GM18873 (cell line): ENCODE results near the gene ATN1.

Experiments used
- ATAC-seq: cut with Tn5 transposase; IDR thresholded peaks from one replicate; pipeline ENCODE4 v1.9.1; 2021; ENCODE audit warnings: mild to moderate bottlenecking, moderate library complexity, moderate number of reproducible peaks; ENCODE audit not compliant: unreplicated experiment, low FRiP score

Gene ATN1

DNA sequence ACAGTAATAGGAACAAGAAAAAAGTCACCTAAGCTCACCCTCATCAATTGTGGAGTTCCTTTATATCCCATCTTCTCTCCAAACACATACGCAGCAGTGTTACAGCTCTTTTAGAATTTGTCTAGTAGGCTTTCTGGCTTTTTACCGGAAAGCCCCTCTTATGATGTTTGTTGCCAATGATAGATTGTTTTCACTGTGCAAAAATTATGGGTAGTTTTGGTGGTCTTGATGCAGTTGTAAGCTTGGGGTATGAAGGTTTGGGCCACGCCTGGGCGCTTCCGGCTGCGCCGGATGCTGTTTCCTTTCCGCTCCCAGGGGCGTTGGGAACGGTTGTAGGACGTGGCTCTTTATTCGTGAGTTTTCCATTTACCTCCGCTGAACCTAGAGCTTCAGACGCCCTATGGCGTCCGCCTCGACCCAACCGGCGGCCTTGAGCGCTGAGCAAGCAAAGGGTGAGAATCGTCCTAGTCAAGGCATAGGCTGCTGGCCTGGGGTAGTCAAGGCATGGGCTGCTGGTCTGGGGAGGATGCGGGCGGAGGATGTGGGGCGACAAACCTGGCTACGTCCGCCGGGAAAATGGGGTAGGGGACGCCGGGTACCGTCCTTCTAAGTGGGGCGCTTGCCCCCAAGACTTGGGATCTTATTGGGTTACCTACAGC lies 16.1 kb downstream of the ATN1 start, which contains the start of the genes C12orf57 and RNU7-1:
C12orf57 (plus strand) TSS at position 301 of the 659 bp plus-strand sequence; CDS start at position 401, 100 bp downstream.
RNU7-1 (plus strand) TSS at position 95 of the 659 bp plus-strand sequence.
- ATAC-seq = peak; percentile 32

DNA sequence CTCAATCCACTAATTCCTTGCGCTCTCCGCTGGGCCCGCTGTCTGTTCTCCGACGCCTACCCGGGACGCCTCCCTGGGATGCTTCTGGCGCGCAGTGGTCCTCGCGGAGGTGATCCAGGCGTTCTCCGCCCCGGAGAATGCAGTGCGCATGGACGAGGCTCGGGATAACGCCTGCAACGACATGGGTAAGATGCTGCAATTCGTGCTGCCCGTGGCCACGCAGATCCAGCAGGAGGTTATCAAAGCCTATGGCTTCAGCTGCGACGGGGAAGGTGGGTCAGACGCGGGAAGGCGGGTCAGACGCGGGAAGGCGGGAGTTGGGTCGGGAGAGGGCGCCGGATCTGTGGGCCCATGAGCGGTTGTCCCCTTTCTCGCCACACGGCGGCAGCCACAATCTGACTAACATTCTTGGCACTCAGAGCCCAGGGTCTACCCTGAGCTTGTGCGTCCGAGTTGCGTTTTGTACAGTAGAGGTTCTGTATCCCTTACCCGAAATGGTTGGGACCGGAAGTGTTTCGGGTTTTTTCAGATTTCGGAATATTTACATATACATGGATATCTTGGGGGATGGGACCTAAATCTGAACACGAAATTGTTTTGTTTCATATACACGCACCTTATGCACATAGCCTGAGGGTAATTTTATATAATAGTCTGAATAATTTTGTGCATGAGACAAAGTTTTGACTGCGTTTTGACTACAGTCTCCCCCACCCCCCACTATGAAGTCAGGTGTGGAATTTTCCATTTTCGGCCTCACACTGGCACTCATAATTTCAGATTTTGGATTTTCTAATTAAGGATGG lies 16.8 kb downstream of the ATN1 start:
- peak; percentile 25 for ATAC-seq

DNA sequence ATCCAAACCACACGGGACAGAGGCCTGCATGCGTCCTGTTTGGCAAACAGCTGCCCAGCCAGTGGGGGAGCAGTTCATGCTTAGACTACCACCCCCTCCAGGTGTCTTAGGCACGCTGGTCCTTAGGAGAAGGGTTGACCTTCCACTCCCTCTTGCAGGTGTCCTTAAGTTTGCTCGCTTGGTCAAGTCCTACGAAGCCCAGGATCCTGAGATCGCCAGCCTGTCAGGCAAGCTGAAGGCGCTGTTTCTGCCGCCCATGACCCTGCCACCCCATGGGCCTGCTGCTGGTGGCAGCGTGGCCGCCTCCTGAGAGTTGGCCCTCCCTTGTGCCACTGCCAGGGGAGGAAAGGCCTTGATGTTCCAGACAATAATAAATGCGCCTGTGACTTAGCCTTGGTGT lies 17.9 kb downstream of the ATN1 start:
- ATAC-seq = no peak

DNA sequence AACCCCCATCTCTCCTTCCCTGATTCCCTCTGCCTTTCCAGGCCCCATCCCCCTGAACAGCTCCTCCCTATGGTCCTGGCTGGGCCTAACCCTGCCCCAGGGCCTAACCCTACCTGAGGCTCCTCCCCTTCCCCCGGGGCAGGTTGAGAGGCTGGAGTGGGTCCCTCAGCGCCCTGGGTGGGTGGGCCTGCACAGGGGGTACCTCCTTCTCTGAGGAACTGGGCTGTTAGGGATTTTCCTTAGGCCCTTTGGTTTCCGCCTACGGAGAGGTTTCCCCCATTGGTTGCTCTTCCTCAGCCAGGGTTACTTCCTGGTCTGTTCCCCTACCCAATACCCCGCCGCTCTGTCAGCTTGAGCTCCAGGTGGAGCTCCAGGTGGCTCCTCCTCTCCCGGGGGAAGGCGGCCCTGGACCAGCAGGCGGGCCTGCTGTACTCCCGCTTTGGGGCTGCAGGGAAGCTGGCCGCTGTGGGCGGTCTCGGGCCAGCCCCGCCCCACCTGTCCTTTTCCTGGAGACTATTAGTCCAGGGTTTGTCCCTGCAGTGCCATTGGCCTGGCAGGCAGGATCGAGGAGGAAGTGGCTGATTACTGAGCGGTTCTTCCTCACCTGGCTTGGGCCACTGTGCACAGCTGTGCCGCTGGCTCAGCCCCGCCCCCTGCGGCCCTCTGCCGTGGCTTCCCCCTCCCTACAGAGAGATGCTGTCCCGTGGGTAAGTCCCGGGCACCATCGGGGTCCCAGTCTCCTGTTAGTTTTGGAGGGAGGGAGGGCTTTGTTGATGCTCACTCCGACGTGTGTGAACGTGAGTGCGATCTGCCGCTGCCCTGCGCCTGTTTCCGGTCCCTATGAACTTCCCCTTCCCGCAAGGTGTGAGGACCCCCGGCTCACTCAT lies 18.5 kb downstream of the ATN1 start:
- ATAC-seq = no peak

DNA sequence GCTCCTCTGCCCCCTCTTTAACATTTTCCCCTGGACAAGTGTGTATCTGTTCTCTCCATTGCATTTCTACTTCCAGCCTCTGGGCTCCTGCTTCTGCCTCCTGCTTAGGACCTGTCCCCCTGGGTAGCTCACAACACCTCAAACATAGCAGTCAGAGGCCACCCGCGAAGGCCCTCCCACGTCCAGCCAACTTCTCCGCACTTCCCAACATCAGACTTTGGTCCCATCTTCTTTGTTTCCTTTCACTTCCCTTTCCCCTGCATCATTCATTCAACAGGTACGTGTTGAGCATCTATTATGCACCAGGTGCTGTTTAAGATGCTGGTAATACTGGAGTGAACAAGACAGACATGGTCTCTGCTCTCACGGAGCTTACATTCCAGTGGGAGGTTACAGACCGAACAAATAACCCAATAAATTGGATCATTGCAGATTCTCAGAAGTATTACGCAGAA lies 19.2 kb downstream of the ATN1 start:
- ATAC-seq = no peak

DNA sequence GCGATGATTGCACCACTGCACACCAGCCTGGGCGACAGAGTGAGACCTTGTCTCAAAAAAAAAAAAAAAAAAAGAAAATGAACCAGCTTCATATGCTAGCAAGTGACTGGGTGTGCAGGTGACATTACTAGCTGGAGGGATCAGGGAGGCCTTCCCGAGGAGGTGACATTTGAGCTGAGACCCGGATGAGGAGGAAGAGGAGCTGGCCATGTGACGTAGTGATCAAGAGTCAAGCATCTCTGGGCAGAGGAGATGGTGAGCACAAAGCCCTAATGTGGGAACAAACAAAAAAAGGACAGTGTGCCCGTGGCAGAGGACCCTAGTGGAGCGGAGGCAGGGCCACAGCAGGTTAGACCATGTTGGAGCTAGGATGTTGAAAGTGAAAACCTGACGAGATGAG lies 19.9 kb downstream of the ATN1 start:
- ATAC-seq = no peak

DNA sequence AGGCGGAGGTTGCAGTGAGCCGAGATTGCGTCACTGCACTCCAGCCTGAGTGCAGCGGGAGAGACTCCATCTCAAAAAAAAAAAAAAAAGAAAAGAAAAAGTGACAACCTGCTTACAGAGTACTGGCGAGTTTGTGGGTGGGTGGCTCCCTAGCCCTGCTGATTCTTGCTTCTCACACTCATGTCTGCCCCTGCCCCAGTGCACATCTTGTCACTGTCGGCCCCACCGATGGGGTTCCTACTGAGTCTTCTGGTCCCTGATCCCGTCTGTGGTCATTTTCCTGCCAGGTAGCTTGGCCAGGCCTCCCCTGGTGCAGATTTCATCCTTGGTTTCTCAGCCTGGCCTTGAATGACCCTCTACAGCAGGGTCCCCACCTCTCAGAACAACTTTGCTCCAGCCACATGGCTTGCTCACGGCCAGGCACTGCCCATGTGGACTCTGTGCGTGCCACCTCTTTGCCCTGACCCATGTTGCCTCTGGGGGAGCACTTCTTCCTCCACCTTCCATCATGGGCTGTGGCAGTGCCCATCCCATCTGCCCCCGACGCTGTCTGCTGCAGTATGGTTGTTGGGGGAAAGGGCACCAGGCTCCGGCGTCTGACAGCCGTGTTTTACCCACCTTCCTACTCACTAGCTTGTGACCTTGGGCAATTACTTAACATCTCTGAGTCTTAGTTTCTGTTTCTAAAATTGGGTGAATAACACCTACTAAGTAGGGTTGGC lies 21.3 kb downstream of the ATN1 start:
- no peak for ATAC-seq

DNA sequence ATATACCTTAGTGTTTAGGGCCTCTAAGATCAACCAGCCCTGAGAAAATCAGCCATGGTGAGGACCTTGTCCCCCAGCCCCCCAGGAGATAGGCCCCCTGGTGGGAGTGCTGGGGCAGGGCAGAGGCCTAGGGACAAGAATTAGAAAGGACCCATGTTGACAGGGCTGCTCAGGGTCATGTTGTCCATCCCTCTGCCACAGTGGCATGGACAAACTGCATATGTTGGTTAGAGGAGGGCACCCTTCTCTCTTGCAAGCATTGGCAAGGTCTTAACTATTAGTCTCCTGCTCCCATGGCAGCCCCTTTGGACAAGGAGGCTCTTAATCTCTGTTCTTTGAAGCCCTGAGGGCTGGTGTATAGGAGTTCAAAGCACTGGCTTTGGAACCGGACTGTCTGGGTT lies 22.6 kb downstream of the ATN1 start:
- no peak for ATAC-seq

DNA sequence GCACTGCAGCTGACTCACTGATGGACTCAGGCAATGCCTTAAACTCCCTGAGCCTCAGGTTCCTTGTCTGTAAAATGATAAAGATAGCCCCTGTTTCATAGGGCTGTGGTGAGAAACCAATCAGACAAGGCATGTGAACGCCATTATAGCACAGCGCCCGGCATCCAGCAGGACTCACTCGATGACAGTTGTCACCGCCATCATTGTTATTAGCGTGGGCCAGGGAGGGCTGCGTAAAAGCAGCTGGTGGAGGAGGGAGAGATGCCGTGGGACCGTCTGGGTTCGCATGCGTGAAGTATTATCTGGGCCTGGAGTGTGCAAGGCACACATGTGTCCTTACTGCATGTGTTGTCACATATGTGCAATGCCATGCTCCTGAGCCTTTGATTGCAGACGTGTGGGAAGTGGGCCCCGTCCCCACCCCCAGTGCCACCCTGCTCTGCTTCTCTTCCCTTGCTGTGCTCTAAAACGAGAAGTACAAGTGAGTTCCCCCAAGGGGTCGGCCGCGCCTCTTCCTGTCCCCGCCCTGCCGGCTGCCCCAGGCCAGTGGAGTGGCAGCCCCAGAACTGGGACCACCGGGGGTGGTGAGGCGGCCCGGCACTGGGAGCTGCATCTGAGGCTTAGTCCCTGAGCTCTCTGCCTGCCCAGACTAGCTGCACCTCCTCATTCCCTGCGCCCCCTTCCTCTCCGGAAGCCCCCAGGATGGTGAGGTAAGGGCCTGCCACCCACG lies 23.2 kb downstream of the ATN1 start, which contains the start of gene PTPN6:
PTPN6 (plus strand) TSS at position 546 of the 730 bp plus-strand sequence; CDS start at position 703, 157 bp downstream.
- no peak for ATAC-seq

DNA sequence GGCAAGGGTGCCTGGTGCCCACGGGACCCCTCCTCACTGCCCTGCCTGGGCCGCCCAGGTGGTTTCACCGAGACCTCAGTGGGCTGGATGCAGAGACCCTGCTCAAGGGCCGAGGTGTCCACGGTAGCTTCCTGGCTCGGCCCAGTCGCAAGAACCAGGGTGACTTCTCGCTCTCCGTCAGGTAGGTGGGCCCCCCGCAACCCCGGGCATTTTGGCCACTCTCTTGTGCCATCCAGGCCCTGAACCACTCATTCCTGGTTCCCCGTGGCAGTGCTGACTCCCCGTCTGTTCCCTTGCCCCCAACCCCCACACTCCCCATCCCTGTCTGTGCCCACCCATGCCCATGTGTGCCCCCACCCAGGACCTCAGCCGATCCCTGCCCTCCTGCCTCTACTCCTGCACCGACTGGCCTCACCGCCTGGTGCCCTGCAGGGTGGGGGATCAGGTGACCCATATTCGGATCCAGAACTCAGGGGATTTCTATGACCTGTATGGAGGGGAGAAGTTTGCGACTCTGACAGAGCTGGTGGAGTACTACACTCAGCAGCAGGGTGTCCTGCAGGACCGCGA lies 23.9 kb downstream of the ATN1 start:
- no peak for ATAC-seq

DNA sequence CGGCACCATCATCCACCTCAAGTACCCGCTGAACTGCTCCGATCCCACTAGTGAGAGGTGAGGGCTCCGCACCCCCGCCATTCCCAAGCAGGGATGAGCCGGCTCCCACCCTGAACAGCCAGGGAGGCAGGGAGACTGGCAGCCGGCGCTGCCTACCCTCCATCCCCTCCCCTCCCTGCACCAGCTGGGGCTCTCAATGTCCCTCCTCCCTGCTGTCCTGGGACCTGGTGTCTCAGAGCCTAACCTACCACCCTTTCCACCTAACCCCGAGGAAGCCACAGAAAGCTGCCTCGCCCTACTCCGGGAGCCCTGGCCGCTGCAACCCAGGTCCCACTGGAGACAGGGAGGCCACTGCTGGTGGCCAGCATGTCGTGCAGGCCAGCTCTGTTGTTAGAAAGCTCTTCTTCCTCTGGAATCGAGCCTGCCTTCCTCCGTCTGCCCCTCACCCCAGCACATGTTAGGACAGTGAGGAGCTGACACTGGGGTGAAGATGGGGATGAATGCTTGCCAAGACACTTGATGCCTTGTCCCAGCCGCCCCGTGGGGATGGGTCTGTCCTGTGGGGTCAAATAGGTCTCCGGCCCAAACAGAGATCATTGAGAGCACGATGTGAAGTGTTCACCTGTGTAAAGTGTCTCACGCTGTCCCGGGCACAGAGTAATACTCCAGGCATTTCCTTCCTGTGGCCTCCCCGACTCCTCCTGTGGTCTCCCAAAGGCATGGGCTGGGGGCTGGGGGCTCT lies 24.5 kb downstream of the ATN1 start:
- no peak for ATAC-seq

DNA sequence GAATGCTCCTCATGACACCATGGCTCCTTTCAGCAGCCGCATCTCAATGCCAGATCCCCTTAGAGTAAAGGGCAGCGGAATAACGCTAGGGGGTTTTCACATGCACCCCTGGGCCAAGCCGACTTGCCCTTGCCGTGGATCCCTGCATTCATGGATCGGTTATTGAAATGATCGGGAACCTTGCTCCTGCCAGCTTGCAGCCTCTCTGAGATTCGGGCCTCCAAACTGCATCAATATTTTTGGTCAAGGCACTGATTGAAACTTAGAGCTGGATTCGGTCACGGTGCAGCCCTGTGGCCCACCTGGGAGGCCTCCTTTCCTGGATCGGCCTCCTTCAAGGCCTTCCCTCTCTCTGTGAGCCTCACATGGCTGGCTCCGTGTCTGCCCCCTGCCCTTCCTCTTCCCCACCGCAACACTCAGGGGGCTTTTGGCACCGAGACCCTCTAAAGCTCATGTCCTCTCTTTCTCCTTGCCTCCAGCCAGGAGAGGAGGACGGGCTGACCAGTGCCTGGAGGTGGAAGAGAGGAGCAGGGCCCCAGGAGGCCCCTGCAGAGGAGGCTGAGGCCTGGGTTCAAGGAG lies 25.2 kb downstream of the ATN1 start:
- ATAC-seq = no peak

DNA sequence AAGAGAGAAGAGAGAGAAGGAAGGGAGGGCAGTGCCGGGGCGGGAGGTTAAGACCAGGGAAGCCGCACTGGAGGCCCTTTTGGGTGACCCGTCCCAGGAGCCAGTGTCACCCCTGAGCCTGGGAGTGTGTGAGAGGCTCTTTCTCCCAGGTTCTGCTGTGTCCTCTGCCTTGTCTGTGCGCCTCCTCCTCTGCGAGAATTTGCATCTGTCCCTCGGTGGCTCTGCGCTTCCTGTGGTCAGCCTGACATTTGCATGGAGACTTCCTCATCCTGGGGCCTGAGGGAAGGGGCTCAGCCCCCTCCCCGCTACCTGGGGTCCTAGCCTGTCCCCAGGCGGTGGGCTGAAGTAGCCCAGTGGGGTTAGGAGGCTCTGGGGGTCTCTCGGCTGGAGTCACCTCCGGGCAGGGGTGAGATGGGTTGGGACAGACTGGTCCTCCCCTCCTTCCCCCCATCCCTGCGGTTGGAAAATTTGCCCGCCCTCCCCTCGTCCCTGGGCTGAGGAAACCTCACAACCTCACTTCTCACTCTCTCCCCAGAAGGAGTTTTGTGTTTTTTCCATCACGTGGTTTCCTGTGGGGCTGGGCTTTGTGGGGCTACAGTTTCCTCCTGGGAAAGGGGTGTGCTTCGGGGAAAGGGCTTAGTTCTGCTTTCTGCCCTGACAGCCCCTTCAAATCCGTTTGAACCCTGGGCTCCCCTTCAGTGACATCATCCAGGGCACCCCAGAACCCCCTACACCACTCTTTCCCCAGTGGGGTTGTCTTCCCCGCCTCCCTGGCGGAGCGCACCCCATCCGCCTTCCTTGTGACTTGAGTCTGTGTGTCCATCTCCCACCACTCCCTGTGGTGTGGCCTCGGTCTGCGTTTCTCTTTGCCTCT lies 25.9 kb downstream of the ATN1 start:
- peak; percentile 40 for ATAC-seq

DNA sequence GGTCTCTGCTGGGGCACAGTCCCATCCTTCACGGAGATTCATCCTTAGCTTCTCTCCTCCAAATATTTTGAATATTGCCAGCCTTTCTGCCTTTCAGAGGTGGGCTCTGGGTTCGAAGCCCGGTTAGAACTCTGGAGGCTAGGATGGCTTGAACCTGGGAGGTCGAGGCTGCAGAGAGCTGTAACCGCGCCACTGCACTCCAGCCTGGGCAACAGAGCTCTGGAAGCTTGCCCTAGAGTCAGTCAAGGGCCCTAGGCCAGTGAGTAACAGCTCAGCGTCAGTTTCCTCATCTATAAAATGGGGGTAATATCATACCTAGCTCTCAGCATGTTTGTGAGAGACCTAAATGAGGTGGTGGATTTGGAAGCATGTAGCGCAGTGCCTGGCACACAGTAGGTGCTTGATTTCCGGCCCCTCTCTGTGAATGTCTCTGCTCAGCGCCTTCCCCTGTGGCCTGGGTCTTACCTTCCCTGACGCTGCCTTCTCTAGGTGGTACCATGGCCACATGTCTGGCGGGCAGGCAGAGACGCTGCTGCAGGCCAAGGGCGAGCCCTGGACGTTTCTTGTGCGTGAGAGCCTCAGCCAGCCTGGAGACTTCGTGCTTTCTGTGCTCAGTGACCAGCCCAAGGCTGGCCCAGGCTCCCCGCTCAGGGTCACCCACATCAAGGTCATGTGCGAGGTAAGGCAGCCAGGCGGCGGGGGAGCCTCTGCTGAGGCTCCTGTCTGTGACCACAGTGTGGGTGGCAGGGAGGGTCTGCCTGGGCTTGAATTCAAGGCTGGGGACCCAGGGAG lies 26.8 kb downstream of the ATN1 start:
- ATAC-seq = no peak

DNA sequence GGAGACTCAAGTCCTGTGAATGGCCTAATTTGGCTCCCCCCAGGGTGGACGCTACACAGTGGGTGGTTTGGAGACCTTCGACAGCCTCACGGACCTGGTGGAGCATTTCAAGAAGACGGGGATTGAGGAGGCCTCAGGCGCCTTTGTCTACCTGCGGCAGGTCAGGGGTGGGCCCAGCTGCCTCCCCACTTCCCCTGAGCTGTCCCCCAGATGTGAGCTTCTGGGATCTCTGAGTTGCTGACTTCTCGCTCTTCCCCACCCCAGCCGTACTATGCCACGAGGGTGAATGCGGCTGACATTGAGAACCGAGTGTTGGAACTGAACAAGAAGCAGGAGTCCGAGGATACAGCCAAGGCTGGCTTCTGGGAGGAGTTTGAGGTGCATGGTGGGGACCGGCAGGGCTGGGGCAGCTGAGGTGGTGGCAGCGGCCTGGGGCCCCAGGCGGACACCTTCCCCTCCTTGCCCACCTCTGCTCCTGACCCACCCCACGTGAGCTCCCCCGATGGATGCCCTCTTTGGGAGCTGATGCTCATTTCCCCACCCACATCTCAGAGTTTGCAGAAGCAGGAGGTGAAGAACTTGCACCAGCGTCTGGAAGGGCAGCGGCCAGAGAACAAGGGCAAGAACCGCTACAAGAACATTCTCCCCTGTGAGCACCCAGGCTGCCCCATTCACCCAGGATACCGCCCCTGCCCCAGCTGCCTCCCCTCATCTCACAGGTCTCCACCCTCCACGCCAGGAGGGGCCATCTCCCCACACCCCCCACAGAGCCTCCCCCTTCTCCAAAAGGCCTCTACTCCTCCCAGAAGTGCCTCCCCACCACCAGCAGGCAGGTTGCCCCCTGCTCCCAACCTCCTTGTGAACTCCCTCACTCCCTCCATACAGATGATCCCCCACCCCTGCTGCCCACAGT lies 27.6 kb downstream of the ATN1 start:
- ATAC-seq = no peak
